GM10266 (cell line): Measurements from ENCODE around the gene BEGAIN.

Source experiments
- DNase-seq: peaks from one replicate; pipeline ENCODE4 v3.0.0; 2012; ENCODE audit errors: extremely low spot score
- TF ChIP-seq, protein P1 (sequence below): IDR thresholded peaks from 2 replicates; pipeline ENCODE4 v1.5.1; 2012; ENCODE audit warnings: mild to moderate bottlenecking, low read depth; ENCODE audit not compliant: control insufficient read depth, insufficient read depth; ENCODE audit errors: missing control alignments

The BEGAIN gene

DNA sequence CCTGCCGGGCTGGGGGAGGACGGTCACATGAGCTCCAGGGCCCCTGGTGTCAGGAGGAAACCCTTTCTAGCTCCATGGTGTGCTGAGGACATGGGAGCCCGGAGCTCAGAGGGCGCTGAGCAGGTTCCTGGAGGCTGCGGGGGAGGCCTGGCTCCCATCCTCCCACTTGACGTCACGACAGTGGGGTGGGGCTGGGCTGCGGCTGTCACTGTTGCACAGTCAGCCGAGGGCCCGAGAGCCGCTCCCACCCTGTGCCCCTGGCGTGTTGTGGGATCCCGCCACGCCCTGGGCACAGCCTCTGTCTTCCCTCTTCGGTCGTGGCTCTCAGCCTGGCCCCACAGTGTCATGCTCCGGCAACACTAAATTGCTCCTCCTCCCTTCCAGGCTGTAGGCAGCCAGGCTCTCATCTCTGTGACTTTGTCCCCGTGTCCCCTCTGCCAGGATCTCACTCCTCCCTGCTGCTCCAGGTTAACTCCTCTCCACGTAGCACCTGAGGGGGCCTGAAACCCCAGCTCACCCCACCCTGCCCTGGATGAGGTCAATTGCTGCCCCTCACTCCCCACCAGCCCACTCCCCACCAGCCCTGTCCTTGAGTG is 33.0 kb downstream of the BEGAIN start:
- TF ChIP-seq, protein P1, sequence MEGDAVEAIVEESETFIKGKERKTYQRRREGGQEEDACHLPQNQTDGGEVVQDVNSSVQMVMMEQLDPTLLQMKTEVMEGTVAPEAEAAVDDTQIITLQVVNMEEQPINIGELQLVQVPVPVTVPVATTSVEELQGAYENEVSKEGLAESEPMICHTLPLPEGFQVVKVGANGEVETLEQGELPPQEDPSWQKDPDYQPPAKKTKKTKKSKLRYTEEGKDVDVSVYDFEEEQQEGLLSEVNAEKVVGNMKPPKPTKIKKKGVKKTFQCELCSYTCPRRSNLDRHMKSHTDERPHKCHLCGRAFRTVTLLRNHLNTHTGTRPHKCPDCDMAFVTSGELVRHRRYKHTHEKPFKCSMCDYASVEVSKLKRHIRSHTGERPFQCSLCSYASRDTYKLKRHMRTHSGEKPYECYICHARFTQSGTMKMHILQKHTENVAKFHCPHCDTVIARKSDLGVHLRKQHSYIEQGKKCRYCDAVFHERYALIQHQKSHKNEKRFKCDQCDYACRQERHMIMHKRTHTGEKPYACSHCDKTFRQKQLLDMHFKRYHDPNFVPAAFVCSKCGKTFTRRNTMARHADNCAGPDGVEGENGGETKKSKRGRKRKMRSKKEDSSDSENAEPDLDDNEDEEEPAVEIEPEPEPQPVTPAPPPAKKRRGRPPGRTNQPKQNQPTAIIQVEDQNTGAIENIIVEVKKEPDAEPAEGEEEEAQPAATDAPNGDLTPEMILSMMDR = no peak
- DNase-seq = no peak

- TF ChIP-seq, protein P1 = no peak
These were observed 33.7 kb downstream of the BEGAIN start for GRCh38 chr14:100553471-100553870.

GRCh38 chr14:100552524-100553125 is 34.6 kb downstream of the BEGAIN start:
- TF ChIP-seq, protein P1 = no peak
- no peak for DNase-seq

More at GRCh38 chr14:100553471-100553870, 33.7 kb downstream of the BEGAIN start:
- no peak for DNase-seq

DNA sequence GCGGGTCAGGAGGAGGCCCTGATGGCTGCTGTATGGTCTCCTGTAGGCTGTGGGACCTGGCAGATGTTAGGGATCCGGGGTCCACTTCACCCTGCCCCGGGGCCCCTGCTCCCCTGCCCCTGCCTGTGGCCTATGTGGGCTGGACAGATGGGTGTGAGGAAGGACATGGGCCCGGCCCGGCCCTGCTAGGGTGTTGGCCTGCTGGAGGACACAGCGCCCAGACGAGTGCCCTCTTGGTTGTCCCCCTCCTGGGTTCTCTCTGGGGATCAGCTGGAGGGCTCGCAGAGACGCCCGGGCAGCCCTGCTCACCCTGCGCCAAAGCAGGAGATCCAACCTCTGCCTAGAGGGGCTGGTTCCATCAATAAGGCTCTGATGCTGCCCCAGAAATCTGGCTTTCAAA is 36.2 kb downstream of the BEGAIN start:
- TF ChIP-seq, protein P1 = no peak
- DNase-seq = no peak

DNA sequence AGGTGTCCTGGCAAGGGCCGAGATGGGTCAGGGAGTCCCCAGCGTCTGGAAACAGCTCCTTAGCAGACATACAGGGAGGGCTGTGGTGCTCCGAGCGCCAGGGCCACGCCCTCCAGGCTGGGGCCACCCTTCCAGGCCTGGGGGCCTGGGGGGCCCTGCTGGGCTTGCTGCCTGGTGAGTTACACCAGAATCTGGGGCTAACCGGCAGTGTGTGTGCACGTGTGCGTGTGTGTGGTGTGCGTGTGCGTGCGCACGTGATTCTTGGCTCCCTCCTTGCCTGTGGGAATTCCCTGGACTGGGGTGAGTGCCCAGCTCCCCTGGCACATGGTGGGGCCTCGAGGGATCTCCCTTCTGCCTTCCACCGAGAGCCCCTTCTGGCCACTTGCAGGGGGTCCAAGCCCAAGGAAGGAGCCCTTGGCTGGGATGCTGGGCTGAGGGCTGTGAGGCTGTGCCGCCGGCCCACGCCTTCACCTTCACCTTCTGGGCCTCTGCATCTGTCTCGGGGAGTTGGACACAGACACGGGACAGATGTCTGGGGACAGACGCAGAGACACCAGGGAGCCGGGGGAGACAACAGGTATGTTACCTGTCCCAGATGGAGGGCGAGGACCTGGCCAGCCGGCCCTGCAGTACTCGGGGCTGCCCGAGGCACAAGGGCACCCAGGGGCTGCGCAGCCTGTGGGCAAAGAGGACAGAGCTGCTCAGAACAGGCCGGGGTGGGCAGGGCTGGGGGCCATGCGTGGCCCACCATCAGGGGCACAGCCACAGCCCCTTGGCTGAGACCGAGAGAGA is 37.2 kb downstream of the BEGAIN start:
- DNase-seq = no peak
- TF ChIP-seq, protein P1 = no peak

- DNase-seq = no peak
- TF ChIP-seq, protein P1 = no peak
These were observed 38.3 kb downstream of the BEGAIN start for GRCh38 chr14:100548939-100549338.

GRCh38 chr14:100548295-100548655 is 38.9 kb downstream of the BEGAIN start:
- DNase-seq = no peak
- TF ChIP-seq, protein P1 = no peak
